Measurements from ENCODE around the gene DSN1. TPM values are rescaled to one million over a fixed set of nuclear protein-coding genes. Genes with fewer than 3 reads are reported as not detected.

Gene DSN1
- total RNA-seq, 1 experiment from 2014 or later: 16.3 TPM

DNA sequence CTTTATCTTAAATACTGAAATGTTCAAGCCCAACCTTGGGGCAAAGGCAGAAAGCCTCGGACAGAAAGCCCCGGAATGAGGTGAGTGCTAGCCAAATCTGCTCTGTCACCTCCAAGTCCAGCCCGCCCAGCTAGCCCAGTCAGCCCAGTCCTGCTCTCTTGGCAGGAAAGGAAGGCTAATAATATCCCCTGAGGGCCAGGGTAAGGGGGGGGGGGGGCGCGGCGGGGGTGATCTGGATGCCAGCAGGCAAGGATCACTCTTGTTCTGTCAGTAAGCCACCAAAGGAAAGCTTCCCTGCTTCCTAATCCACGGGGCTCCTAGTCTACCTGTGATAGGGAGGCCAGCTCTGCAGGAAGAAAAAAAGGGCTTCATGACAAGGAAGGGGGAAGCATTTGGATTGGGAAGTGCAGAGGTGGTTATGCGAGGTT, 28.8 kb downstream of the DSN1 start:
- no peak for DNase-seq
- H3K9me2 ChIP-seq (replicated peaks; ENCODE audit: insufficient read depth, low read length): no peaks in the 10 kb centered on the region
- no peak overlapping the region for H3K27ac ChIP-seq (ENCODE audit: low read length)
- H3K4me3 ChIP-seq (ENCODE audit: low read length): peak overlapping the region; percentile 91
- no peaks in the 10 kb centered on the region for H3K9me3 ChIP-seq (ENCODE audit: low read length)
- no peaks in the 10 kb centered on the region for H3K27me3 ChIP-seq (ENCODE audit: low read length)
- peak overlapping the region; percentile 89 for H3K9ac ChIP-seq (ENCODE audit: low read length)
- peaks cover 49% of the 10 kb centered on the region for H3K79me2 ChIP-seq (ENCODE audit: low read length)
- no peaks in the 10 kb centered on the region for H3K36me3 ChIP-seq (ENCODE audit: insufficient read depth, low read length)
- H3K4me1 ChIP-seq (ENCODE audit: low read length): peaks cover 44% of the 10 kb centered on the region
- no peak overlapping the region for H2AFZ ChIP-seq (ENCODE audit: low read length)
- peak overlapping the region; percentile 99 for H3K4me2 ChIP-seq (ENCODE audit: low read depth, low read length, poor library complexity, severe bottlenecking)
- H4K20me1 ChIP-seq (ENCODE audit: insufficient read depth, low read depth, low read length): no peaks in the 10 kb centered on the region

- no peak for DNase-seq
- H3K4me3 ChIP-seq (ENCODE audit: low read length): peak overlapping the region; percentile 91; the same call in 1 of the 2 replicates
- H4K20me1 ChIP-seq (ENCODE audit: insufficient read depth, low read depth, low read length): no peaks in the 10 kb centered on the region
- no peak overlapping the region for H3K27ac ChIP-seq (ENCODE audit: low read length)
- H3K36me3 ChIP-seq (ENCODE audit: insufficient read depth, low read length): no peaks in the 10 kb centered on the region
- no peak overlapping the region for H2AFZ ChIP-seq (ENCODE audit: low read length)
- H3K9me3 ChIP-seq (ENCODE audit: low read length): no peaks in the 10 kb centered on the region
- H3K4me1 ChIP-seq (ENCODE audit: low read length): peaks cover 44% of the 10 kb centered on the region
- H3K9ac ChIP-seq (ENCODE audit: low read length): no peak overlapping the region; the same call in 1 of the 2 replicates
- H3K79me2 ChIP-seq (ENCODE audit: low read length): peaks cover 49% of the 10 kb centered on the region
- H3K4me2 ChIP-seq (ENCODE audit: low read depth, low read length, poor library complexity, severe bottlenecking): peak overlapping the region; percentile 99
- H3K9me2 ChIP-seq (replicated peaks; ENCODE audit: insufficient read depth, low read length): no peaks in the 10 kb centered on the region
- no peaks in the 10 kb centered on the region for H3K27me3 ChIP-seq (ENCODE audit: low read length)
These were observed 29.3 kb downstream of the DSN1 start for GRCh38 chr20:36744243-36744642.

DNA sequence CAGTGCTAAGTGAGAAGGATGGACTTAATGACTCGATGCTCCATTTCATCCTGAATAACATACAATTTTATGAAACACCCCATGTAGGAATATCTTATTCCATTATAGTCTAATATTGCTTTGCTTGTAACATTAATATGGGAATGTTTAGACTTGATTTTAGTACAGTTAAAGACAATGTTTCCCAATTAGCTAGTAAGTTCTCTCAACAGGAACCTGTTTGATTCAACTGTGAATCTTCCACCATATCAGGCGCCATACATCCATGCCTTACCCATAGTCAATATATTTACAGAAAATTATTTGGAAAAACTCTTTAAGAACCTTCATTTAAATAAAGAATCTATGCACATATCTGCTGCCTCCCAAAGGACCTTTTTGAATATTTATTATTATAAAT, 31.0 kb downstream of the DSN1 start:
- no peak overlapping the region for H3K9ac ChIP-seq (ENCODE audit: low read length)
- no peaks in the 10 kb centered on the region for H3K36me3 ChIP-seq (ENCODE audit: insufficient read depth, low read length)
- no peak for DNase-seq
- no peak overlapping the region for H2AFZ ChIP-seq (ENCODE audit: low read length)
- H3K27me3 ChIP-seq (ENCODE audit: low read length): no peaks in the 10 kb centered on the region
- peak overlapping the region; percentile 17 for H3K4me2 ChIP-seq (ENCODE audit: low read depth, low read length, poor library complexity, severe bottlenecking)
- peaks cover 56% of the 10 kb centered on the region for H3K79me2 ChIP-seq (ENCODE audit: low read length)
- H3K4me3 ChIP-seq (ENCODE audit: low read length): no peak overlapping the region
- no peaks in the 10 kb centered on the region for H3K9me2 ChIP-seq (replicated peaks; ENCODE audit: insufficient read depth, low read length)
- H3K27ac ChIP-seq (ENCODE audit: low read length): no peak overlapping the region
- H3K4me1 ChIP-seq (ENCODE audit: low read length): peaks cover 44% of the 10 kb centered on the region
- no peaks in the 10 kb centered on the region for H4K20me1 ChIP-seq (ENCODE audit: insufficient read depth, low read depth, low read length)
- H3K9me3 ChIP-seq (ENCODE audit: low read length): no peaks in the 10 kb centered on the region

- H4K20me1 ChIP-seq (ENCODE audit: insufficient read depth, low read depth, low read length): no peaks in the 10 kb centered on the region
- peaks cover 71% of the 10 kb centered on the region for H3K79me2 ChIP-seq (ENCODE audit: low read length)
- no peak overlapping the region for H3K4me3 ChIP-seq (ENCODE audit: low read length)
- H3K36me3 ChIP-seq (ENCODE audit: insufficient read depth, low read length): no peaks in the 10 kb centered on the region
- H3K27me3 ChIP-seq (ENCODE audit: low read length): no peaks in the 10 kb centered on the region
- no peak overlapping the region for H2AFZ ChIP-seq (ENCODE audit: low read length)
- H3K9ac ChIP-seq (ENCODE audit: low read length): no peak overlapping the region
- no peaks in the 10 kb centered on the region for H3K9me3 ChIP-seq (ENCODE audit: low read length)
- DNase-seq: no peak
- H3K4me2 ChIP-seq (ENCODE audit: low read depth, low read length, poor library complexity, severe bottlenecking): peak overlapping the region; percentile 18
- H3K4me1 ChIP-seq (ENCODE audit: low read length): peaks cover 38% of the 10 kb centered on the region
- no peaks in the 10 kb centered on the region for H3K9me2 ChIP-seq (replicated peaks; ENCODE audit: insufficient read depth, low read length)
- no peak overlapping the region for H3K27ac ChIP-seq (ENCODE audit: low read length)
These were observed 32.5 kb downstream of the DSN1 start for GRCh38 chr20:36741072-36741471.

DNA sequence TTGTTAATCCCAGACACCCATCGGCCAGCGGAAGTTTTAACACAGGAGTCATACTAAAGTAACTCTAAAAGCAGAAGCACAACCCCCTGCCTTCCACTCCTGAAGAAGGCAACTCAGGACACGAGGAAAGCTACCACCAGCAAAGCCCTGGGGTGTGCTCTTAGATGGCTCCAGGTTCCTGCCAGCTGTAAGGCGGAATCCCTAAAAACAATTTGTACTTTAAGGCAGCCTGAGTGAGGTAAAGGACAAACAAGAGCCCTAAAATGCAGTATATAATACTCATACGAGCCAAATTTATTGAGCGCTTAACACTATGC, 36.4 kb downstream of the DSN1 start:
- H3K27me3 ChIP-seq (ENCODE audit: low read length): no peaks in the 10 kb centered on the region
- no peak overlapping the region for H3K4me3 ChIP-seq (ENCODE audit: low read length)
- peaks cover 73% of the 10 kb centered on the region for H3K79me2 ChIP-seq (ENCODE audit: low read length)
- no peak overlapping the region for H3K9ac ChIP-seq (ENCODE audit: low read length)
- H3K4me1 ChIP-seq (ENCODE audit: low read length): peaks cover 16% of the 10 kb centered on the region
- no peak for DNase-seq
- H3K9me3 ChIP-seq (ENCODE audit: low read length): no peaks in the 10 kb centered on the region
- no peak overlapping the region for H2AFZ ChIP-seq (ENCODE audit: low read length)
- H4K20me1 ChIP-seq (ENCODE audit: insufficient read depth, low read depth, low read length): no peaks in the 10 kb centered on the region
- H3K9me2 ChIP-seq (replicated peaks; ENCODE audit: insufficient read depth, low read length): no peaks in the 10 kb centered on the region
- no peak overlapping the region for H3K27ac ChIP-seq (ENCODE audit: low read length)
- no peak overlapping the region for H3K4me2 ChIP-seq (ENCODE audit: low read depth, low read length, poor library complexity, severe bottlenecking)
- H3K36me3 ChIP-seq (ENCODE audit: insufficient read depth, low read length): no peaks in the 10 kb centered on the region

- no peaks in the 10 kb centered on the region for H3K9me2 ChIP-seq (replicated peaks; ENCODE audit: insufficient read depth, low read length)
- H3K36me3 ChIP-seq (ENCODE audit: insufficient read depth, low read length): no peaks in the 10 kb centered on the region
- H4K20me1 ChIP-seq (ENCODE audit: insufficient read depth, low read depth, low read length): no peaks in the 10 kb centered on the region
- no peak overlapping the region for H3K9ac ChIP-seq (ENCODE audit: low read length)
- H3K27me3 ChIP-seq (ENCODE audit: low read length): no peaks in the 10 kb centered on the region
- H3K27ac ChIP-seq (ENCODE audit: low read length): no peak overlapping the region
- no peaks in the 10 kb centered on the region for H3K9me3 ChIP-seq (ENCODE audit: low read length)
- H3K4me2 ChIP-seq (ENCODE audit: low read depth, low read length, poor library complexity, severe bottlenecking): no peak overlapping the region
- H2AFZ ChIP-seq (ENCODE audit: low read length): no peak overlapping the region
- no peak overlapping the region for H3K4me3 ChIP-seq (ENCODE audit: low read length)
- no peak for DNase-seq
- peaks cover 69% of the 10 kb centered on the region for H3K79me2 ChIP-seq (ENCODE audit: low read length)
- peaks cover 11% of the 10 kb centered on the region for H3K4me1 ChIP-seq (ENCODE audit: low read length)
These were observed 36.9 kb downstream of the DSN1 start for GRCh38 chr20:36736451-36737182.

GRCh38 chr20:36732456-36732855, 41.1 kb downstream of the DSN1 start:
- Histone ChIP-seq H3K4me3 (ENCODE audit: low read length) (no peak overlapping the region), H4K20me1 (ENCODE audit: insufficient read depth, low read depth, low read length) (no peaks in the 10 kb centered on the region), H3K27me3 (ENCODE audit: low read length) (no peaks in the 10 kb centered on the region), H3K9me2 (replicated peaks; ENCODE audit: insufficient read depth, low read length) (no peaks in the 10 kb centered on the region), H3K36me3 (ENCODE audit: insufficient read depth, low read length) (no peaks in the 10 kb centered on the region), H3K79me2 (ENCODE audit: low read length) (peaks cover 67% of the 10 kb centered on the region), H3K27ac (ENCODE audit: low read length) (no peak overlapping the region), H3K9ac (ENCODE audit: low read length) (no peak overlapping the region), H3K9me3 (ENCODE audit: low read length) (no peaks in the 10 kb centered on the region), H3K4me2 (ENCODE audit: low read depth, low read length, poor library complexity, severe bottlenecking) (no peak overlapping the region), H3K4me1 (ENCODE audit: low read length) (no peaks in the 10 kb centered on the region), H2AFZ (ENCODE audit: low read length) (no peak overlapping the region)
- peak; percentile 29 for DNase-seq

GRCh38 chr20:36728986-36729385, 44.6 kb downstream of the DSN1 start:
- Histone ChIP-seq H3K4me1 (ENCODE audit: low read length) (no peaks in the 10 kb centered on the region), H3K79me2 (ENCODE audit: low read length) (peaks cover 53% of the 10 kb centered on the region), H3K9me2 (replicated peaks; ENCODE audit: insufficient read depth, low read length) (no peaks in the 10 kb centered on the region), H3K4me3 (ENCODE audit: low read length) (no peak overlapping the region), H4K20me1 (ENCODE audit: insufficient read depth, low read depth, low read length) (no peaks in the 10 kb centered on the region), H3K9me3 (ENCODE audit: low read length) (no peaks in the 10 kb centered on the region), H3K9ac (ENCODE audit: low read length) (no peak overlapping the region), H3K36me3 (ENCODE audit: insufficient read depth, low read length) (no peaks in the 10 kb centered on the region), H2AFZ (ENCODE audit: low read length) (no peak overlapping the region), H3K27ac (ENCODE audit: low read length) (no peak overlapping the region), H3K4me2 (ENCODE audit: low read depth, low read length, poor library complexity, severe bottlenecking) (no peak overlapping the region), H3K27me3 (ENCODE audit: low read length) (no peaks in the 10 kb centered on the region)
- peak; percentile 54 for DNase-seq

All from Karpas-422 (cell line).